ENCODE measurements around the gene VWA8. TPM values are rescaled to one million over a fixed set of nuclear protein-coding genes. Genes with fewer than 3 reads are reported as not detected.
A peak's percentile ranks its signal among the peaks of the same experiment; 100 is the strongest.

VWA8 gene
- total and polyA plus RNA-seq, 2 of the 13 experiments (the other 11 are each of a cell fraction or from before 2014, with no cell fraction given) = 9.1 to 17.3 TPM

- TF ChIP-seq JARID2 (CRISPR knock-in tag; IDR thresholded peaks at IDR 0.05; ENCODE audit: insufficient replicate concordance) (no peak), HNF4A (CRISPR knock-in tag; IDR thresholded peaks at IDR 0.05) (peak; percentile 43), ZNF780A (CRISPR knock-in tag; IDR thresholded peaks at IDR 0.05) (no peak), THRA (CRISPR knock-in tag; IDR thresholded peaks at IDR 0.05; ENCODE audit: borderline replicate concordance) (peak; percentile 37; the same call in 1 of the 2 replicates), IKZF5 (CRISPR knock-in tag; IDR thresholded peaks at IDR 0.05) (peak; percentile 89; the same call in 1 of the 2 replicates), ZNF615 (CRISPR knock-in tag; IDR thresholded peaks at IDR 0.05; ENCODE audit: borderline replicate concordance) (0 out of 2 replicates have a peak, but pooled peaks have one; percentile 43), LRRFIP1 (CRISPR knock-in tag; conservative IDR thresholded peaks at IDR 0.05) (no peak), ZNF674 (CRISPR knock-in tag; IDR thresholded peaks at IDR 0.05; ENCODE audit: low read depth) (no peak), ZNF644 (CRISPR knock-in tag; IDR thresholded peaks at IDR 0.05; ENCODE audit: low read depth) (0 out of 2 replicates have a peak, but pooled peaks have one; percentile 7), ONECUT2 (CRISPR knock-in tag; IDR thresholded peaks at IDR 0.05) (0 out of 2 replicates have a peak, but pooled peaks have one; percentile 9), ZNF143 (CRISPR knock-in tag; IDR thresholded peaks at IDR 0.05) (peak; percentile 62), ARNTL (CRISPR knock-in tag; IDR thresholded peaks at IDR 0.05) (no peak), GFI1 (CRISPR knock-in tag; IDR thresholded peaks at IDR 0.05; ENCODE audit: borderline replicate concordance) (peak; percentile 60; the same call in 1 of the 2 replicates), RXRB (CRISPR knock-in tag; IDR thresholded peaks at IDR 0.05; ENCODE audit: borderline replicate concordance) (peak; percentile 59)
- TF ChIP-seq, protein P1, sequence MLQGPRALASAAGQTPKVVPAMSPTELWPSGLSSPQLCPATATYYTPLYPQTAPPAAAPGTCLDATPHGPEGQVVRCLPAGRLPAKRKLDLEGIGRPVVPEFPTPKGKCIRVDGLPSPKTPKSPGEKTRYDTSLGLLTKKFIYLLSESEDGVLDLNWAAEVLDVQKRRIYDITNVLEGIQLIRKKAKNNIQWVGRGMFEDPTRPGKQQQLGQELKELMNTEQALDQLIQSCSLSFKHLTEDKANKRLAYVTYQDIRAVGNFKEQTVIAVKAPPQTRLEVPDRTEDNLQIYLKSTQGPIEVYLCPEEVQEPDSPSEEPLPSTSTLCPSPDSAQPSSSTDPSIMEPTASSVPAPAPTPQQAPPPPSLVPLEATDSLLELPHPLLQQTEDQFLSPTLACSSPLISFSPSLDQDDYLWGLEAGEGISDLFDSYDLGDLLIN (CRISPR knock-in tag; IDR thresholded peaks at IDR 0.05; ENCODE audit: borderline replicate concordance) = peak; percentile 68; the same call in 1 of the 2 replicates
- TF ChIP-seq, protein P2, sequence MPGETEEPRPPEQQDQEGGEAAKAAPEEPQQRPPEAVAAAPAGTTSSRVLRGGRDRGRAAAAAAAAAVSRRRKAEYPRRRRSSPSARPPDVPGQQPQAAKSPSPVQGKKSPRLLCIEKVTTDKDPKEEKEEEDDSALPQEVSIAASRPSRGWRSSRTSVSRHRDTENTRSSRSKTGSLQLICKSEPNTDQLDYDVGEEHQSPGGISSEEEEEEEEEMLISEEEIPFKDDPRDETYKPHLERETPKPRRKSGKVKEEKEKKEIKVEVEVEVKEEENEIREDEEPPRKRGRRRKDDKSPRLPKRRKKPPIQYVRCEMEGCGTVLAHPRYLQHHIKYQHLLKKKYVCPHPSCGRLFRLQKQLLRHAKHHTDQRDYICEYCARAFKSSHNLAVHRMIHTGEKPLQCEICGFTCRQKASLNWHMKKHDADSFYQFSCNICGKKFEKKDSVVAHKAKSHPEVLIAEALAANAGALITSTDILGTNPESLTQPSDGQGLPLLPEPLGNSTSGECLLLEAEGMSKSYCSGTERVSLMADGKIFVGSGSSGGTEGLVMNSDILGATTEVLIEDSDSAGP (CRISPR knock-in tag; IDR thresholded peaks at IDR 0.05; ENCODE audit: borderline replicate concordance) = peak; percentile 90; the same call in 1 of the 2 replicates
- TF ChIP-seq, protein P3, sequence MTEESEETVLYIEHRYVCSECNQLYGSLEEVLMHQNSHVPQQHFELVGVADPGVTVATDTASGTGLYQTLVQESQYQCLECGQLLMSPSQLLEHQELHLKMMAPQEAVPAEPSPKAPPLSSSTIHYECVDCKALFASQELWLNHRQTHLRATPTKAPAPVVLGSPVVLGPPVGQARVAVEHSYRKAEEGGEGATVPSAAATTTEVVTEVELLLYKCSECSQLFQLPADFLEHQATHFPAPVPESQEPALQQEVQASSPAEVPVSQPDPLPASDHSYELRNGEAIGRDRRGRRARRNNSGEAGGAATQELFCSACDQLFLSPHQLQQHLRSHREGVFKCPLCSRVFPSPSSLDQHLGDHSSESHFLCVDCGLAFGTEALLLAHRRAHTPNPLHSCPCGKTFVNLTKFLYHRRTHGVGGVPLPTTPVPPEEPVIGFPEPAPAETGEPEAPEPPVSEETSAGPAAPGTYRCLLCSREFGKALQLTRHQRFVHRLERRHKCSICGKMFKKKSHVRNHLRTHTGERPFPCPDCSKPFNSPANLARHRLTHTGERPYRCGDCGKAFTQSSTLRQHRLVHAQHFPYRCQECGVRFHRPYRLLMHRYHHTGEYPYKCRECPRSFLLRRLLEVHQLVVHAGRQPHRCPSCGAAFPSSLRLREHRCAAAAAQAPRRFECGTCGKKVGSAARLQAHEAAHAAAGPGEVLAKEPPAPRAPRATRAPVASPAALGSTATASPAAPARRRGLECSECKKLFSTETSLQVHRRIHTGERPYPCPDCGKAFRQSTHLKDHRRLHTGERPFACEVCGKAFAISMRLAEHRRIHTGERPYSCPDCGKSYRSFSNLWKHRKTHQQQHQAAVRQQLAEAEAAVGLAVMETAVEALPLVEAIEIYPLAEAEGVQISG (CRISPR knock-in tag; IDR thresholded peaks at IDR 0.05) = peak; percentile 95
These were observed at the start of gene VWA8 (continued) for GRCh38 chr13:41960637-41961465.
